NK-92 (cell line): ENCODE data around the gene SFXN5.

Experiments
- DNase-seq: peaks from one replicate; lab custom pipeline; 2025; ENCODE audit not compliant: unreplicated experiment; lab: John Stamatoyannopoulos, UW

SFXN5 gene

DNA sequence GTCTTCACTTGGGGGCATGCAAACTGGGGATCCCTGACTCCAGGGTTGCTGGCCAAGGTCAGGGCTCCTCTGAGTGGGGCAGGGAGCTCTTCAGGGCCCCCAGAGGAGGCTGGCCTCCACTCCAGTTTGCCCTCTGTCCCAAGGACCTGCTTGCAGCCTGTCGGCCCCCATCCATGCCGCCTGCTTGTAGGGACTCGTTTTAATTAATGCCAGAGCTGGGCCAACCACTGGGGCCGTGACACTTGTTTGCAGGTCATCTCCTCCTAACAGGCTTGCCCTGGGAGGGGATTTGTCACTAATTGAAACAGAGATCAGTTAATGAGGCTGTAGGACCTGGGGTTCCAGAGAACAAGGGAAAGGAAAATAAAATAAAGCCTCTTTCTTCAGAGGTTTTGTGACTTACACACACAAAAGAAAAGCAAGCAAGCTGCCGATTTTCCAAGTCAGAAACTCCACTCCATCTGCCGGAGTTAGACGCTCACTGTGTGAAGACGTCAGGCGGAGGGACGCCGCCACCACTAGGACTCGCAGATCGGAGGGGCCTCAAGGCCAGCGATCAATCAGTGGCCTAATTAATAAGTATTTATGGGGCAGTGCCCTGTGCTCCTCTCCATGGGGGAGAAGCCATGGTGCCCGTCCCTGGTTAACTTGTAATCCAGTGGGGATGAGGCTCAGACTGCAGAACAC, 75.9 kb downstream of the SFXN5 start:
- DNase-seq = no peak

DNA sequence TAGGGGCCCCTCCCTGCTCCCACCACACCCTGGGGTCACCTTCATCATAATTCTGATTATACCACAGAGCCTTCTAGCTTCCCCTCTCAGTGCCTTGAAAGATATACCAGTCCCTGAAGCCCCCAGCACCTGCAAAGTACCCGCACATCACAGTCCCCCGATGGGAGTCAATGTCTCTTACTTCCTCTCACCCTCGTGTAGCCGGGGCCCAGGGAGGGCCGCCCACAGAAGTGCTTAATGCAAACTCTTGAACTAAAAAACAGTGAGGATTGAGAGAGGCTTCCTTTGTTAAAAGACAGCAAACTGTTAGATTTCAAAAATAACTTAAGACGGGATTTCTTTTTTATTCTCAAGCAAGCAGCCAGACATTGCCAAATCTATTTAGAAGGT, 76.5 kb downstream of the SFXN5 start:
- DNase-seq = no peak

DNA sequence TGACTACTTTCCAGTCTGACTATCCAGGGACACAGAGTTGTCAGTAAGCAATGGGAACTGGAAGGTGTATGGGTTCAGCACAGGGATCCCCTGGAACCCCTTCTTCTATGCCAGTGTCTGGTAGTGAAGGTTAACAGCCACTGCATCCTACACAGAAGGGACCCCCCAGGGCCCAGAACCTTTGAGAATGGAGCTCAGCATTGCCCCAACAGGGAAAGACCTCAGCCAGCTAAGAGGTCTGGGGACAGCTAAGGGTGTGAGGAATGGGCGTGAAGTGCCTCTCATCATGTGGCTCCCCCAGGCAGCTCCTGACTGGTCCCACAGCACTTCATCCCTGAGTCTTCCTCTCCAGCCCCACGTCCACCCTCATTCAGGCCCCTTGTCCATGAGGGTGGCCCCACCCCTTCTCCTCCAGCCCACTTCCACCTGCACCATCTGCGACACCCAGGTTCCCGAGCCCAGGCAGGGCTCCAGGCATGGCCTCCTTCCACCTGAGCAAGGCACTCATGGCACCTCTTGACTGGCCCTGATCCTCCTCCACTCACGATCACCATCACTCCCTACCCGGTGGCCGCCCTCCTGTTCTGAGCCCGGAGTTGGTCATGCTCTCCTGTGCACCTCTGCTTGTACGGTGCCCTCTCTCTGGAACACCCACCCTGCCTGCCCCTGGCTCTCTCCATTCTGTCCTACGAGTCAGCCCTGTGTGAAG, 77.1 kb downstream of the SFXN5 start:
- DNase-seq = no peak

DNA sequence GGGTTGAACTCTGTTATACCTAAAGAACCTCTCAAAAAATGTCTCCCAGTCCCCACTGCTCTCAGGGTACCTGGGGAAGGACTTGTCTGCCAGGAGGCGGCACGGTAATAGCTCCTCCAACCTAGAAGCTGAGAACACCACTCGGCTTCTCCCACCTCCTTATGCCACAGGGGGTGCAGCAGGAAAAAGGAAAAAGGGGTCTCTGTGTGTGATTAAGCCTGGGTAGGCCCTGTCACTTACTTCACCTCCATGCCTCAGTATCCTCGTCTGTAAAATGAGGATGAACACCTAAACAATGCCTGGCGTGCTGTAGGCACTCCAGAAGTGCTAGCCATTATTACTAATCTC, 77.6 kb downstream of the SFXN5 start:
- no peak for DNase-seq

DNA sequence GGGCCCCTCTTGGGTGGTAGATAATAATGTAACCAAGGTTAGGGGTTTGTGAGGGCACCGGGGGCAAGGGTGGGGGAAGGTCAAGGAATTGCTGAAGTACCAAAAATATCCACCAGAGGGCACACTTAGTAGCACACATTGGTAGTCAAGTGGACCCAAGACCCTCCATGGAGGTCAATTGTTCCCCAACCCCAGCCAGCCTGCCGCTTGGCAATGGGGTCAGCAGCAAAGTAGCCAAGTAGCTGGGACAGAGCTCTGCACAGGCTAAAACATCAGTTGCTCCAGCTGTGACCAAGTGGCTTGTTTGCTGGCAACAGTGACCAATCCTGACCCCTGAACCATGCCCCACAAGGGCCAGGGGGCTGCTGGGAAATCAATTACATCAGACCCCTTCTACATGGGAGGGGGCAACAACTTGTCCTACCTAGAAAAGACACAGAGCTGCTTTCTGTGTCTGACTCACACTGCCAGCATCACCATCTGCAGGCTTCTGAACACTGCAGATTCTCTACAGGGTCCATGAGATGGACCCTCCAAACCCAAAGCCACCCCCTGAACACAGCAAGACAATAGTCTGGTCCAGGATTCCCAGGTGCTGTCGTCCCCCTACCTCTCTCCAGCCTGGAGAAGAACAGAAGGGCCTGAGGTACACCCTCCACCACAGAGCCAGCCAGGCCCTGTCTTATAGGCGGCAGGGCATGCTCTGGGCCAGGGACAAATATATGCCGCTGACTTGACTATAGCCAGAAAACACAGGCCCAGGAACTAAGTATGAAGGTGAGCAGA, 78.2 kb downstream of the SFXN5 start:
- no peak for DNase-seq

DNA sequence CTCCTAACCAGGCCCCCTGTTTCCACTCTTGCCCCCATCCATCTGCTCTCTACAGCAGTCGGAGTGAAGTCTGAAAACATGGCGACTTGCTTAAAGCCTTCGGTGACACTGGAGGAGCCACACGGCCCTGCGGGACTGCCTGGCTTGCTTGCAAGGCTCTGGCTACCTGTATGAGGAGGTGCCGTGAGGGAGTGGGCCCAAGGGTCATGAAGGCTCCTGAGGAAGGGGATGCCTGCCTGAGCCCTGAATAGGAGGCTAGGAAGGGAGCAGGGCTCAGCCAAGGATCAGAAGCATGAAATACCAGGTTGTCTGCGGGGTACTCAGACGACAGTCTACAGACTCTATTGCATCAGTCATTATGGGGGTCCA, 78.8 kb downstream of the SFXN5 start:
- no peak for DNase-seq

DNA sequence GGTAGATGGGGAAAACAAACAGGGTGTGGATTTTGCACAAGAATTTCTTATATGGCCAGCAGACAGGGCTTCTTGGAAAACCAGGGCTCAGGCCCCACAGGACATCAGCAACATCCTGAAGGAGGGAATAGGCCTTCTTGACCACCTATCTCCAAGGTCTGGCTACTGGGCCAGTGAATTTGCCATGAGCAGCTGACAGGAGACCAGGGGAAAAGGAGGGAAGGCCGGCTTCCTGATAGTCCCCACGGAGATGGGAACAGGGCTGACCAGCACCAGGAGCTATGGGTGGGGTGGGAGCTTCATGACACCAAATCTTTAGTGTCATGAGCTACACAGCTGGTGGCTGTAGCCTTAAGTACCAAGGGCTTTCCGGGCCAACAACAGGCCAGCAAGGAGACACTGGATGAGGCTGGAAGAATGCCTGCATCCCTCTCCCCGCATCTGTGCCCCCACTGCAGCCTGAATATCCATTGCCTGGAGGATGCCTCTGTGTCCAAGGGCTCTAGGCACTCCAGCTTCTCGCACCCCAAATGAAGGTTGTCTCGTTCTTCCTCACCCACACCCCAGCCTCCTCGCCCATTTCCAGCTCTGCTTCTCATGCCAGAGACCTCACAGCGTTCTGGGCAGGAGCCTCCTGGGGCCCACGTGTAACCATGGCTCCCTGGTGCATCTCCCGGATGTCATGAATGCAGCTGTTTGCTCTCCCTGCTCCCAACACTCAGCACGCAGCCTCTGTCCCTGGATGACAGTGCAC, 79.4 kb downstream of the SFXN5 start:
- no peak for DNase-seq

DNA sequence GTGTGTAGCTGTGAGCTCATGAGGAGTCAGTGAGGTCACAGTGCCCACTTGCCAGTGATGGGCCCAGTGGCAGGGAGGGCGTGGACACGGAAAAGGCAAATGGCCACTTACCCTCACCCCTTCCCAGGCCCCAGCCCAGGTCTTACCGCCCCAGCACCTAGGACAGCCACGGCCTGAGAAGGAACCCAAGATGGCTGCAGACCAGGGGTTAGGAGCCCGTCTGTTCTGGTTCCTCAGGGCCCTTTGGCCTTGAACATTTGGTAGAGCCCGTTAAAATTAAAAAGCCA, 80.1 kb downstream of the SFXN5 start:
- no peak for DNase-seq

DNA sequence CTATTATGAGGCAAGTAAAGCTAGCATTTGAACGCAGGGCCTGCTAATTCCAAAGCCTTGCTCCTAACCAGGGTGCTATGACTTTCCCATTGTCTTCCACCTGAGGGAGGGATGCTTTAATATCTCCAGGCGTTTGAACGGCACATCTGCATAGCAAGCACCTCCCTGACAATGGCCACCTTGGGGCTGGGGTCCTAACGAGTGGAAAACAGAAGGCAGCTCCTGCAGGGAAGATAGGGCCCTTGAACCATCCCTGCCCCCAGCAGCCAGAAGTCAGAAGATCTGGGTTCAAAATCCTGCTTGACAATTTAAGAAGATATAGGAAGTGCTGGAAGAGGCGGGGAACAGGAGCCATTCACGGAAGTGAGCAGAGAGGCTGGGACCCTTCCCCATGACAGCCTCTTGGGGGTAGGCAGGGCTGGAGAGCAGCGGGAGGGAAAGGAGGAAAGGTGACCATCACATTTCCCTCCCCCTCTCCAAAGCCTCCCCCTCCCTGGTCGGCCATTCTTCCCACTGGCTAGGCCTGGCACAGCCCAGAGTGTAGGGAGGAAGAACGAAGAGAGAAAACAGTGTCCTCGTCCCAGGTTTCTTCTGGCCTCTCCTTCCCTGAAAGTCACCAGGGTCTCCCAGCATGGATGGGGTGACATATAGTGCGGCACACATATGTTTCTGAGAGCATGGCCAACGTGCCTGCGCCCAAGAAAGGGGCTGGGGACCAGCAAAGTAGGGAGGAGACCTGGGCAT, 80.6 kb downstream of the SFXN5 start:
- DNase-seq = no peak

DNA sequence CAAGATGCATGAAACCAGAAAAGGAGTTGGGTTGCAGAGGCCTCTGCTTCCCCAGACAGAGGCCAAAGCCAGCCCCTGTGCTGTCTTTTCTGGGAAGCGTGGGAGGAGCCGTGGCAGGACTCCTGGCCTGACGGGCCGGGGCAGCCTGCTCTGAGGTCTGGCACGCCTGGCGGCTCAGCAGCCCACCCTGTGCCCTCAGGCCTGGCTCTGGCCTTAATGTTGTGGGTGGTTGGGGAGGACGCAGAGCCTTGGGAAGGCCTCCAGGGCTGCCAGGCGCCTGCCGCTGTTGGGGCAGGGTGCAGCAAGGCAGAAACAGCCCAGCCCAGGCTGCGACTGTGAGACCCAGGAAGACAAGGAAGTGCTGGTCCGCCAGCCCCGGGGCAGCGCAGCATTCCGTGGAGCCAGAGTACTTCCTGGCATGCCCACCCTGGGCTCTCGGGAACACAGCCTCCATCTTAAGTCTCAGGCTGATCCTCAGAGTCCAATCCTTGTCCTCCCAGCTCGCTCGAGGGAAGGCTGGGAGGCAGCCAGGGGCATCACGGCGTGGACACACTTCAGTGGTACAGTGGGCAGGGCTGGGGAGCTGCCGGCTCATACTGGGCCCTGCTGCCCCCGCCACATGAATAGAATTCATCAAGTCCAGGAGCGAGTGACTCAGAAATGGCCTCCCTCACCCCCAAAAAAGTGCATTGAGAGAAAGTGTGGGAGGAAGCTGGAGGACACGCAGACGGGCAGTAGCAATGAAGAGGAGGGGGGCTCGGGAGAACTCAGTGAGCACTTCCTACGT, 81.5 kb downstream of the SFXN5 start:
- no peak for DNase-seq

DNA sequence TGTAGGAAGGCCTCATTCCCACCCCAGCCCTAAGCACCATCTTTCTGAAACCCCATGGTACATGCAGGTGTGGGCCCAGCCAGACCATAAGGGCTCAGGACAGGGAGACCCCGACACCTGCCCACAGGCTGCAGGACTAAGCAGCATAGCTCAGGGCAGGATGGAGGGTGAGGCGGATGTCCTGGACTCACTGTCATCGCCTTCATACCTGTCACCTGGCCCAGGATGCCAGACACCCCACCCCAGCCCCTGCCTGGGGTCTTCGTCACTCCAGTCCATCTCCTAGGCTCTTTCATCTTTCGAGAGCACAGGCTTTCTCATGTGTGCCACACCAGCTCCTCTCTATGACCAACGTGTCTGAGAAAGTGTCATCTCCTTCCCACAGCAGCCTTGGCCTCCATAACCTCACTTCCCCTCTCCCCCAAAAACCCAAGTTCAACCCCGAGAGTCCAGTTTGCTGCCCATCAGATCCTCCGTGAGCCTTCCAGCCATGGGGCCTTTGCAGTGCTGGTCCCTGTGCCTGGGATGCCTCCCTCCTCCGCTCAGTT, 82.7 kb downstream of the SFXN5 start:
- no peak for DNase-seq

DNA sequence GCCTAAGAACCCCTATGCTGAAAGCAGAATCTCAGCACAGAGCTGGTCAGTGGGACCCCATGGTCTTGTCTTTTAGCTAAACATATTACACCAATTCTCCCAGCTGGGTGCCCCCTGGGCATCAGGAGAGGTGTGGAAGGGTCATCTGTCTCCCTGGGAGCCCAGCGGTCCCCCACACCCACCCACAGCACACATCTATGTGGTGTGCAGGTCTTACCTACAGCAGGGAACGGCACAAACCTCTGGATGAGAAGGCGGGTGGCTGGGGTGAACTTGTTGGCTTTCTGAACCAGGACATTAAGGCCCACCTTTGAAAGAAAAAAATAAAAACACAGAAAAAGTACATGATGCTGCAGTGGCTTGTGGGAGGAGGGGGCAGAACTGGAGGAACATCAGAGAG, 83.5 kb downstream of the SFXN5 start:
- no peak for DNase-seq

DNA sequence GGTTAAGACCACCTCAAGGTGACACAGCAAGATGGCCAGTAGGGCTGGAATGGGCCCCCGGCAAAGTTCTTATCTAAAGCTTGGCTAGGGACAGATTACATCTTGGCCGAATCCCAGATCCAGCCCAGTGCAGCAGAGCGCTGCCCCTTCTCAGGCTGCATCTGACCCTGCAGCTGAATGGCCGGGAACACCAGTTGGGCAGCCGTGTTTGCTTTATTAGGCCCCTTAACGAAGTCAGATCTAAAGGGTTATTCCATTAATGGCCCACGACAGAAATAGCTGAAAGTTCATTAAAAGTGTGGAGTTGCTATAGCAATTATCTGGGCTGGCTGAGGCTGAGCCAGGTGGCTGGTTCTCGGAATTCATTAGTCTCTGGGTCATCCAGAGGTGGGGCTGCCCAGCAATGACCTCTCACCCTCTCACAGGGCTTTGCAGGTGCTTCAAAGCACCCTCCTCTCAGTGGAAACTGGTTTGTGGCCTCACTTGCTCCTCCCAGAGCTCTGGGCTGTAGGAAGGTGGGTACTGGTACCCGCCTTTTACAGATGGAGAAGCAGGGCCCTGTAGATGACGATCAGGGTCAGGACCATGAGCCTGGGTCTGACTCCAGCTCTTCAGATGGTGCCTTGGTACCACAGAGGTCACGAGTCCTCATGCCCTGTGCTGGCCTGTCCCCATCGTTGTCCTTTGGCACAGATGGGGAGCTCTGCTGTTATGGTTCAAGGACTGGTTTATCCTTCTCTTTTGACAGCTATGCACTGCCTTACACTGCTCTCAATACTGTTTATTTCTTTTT, 85.4 kb downstream of the SFXN5 start:
- DNase-seq = no peak

DNA sequence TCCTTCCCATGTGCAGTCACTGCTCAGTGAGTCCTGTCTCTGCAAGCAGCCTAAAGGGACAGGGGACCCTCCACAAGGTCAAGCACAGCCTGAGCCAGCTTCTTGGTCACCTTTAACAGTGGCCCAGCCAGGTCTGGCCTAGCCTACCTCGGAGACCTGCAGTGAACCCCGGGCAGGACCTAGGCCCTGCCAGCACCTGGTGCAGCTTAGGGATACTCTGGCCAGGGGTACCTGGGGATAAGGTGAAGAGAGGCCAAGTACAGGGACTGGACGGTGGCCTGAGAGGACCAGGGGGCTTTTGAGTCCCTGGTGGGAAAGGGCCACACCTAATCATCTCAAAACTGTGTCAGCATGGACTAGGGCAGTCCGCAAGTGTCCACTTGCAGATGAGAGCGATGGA, 86.4 kb downstream of the SFXN5 start:
- DNase-seq = no peak

DNA sequence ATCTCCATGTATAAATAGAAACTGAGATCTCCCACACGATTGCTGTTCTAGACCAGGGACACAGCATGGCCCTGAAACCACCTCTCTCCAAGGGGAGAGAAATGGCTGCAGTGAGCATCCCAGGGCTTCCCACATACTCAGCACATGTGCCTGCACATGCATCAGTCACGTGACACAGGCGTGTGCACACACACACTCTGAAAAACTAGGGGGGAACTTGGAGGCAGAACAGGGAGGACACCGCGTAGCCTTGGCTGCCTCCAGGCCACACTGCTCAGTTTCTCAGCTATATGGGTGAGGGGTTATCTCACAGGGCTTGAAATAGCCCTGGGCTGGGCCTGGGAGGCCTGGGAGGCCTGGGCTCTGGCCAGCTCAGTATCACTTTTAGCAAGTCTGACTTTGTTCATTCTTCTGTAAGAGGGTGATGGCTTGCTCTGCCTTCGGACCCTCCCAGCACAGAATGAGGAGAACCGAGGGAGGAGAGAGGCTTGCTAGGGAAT, 87.3 kb downstream of the SFXN5 start:
- DNase-seq = no peak

DNA sequence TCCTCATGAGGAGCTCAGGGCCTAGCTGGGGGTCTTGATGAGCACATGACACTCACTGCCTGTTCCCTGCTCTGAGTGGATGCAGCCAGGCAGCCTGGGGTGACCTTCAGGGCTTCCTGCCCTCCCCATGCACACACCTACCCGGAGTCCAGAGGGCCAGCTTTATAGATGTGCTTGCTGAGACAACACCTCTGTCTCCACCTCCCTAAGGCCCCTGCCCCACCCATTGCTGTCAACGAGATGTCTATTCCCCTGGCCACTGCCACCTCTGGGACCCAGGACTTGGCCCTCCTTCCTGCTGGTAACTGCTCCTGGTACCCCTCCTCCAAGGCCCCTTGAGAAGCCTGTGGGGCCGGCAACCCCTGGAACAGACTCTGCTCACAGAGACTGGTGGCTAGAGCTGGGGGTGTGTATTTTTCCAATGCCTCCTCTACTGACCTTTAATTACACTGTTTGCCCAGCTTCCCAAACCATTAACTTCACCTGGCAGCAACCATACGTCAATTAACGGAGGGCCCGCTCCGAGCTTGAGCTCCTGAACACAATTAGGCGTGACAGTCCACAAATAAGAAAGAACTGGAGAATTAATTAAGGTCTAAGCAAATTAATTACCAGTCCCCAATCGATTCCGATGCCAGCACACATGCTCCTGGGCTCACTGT, 87.9 kb downstream of the SFXN5 start:
- no peak for DNase-seq

DNA sequence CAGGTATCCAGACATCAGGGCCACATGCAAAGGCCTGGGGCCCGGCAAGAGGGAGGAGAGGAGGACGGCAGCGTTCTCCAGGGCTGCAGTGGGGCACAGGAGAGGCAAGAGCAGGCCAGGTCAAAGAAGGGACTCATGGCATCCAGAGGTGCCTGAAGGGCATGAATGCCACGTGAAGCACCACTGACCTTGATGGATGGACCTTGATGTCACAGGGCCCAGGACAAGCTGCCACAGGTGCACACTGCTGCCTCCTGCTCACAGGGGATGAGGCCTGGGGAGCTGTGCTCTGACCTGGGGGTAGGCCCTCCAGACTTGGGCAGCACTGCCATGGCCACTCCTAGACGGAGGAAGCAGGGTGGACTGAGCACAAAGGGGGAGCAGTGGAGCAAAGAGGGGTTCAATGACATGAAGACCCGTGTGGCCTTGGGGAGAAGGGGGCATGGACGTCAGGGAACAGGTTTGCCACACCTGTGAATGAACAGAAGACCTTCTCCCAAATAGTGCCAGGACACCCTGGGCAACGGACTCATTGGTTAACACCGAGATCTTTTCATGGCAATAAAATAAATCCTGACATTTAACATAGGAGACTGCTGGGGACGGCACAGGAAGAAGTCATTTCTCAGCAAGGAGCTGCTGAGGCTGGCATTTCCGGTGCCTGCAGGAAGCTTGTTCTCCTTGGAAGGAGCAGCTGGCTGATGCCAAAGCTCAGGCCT, 88.6 kb downstream of the SFXN5 start:
- no peak for DNase-seq

DNA sequence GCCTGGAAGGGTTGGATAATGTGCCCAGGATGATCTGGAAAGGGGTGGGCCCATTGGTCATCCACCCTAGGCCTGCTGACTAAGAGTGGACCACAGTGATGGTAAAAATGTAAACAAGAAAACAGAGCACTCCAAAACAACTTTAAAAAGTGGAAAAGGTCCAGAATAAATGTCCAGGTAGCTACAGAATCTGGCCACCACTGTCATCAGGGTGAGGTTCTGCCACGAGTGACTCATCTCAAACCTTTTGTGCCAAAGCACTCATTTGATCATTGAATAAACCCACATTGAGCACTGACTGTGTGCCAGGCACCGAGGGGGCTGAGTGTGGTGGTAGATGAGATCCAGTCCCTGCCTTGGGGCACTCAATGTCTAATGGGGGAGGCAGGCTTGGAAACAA, 89.3 kb downstream of the SFXN5 start:
- no peak for DNase-seq
